Tibial nerve (tissue), 4 donors: Measurements from ENCODE around the gene DNAI2. TPM values are rescaled to one million over a fixed set of nuclear protein-coding genes. Genes with fewer than 3 reads are reported as not detected.

Experiments used
- DNase-seq, 2 donors: peaks; one replicate each; pipeline ENCODE4 v3.0.0-alpha.2; 2019; ENCODE audit warnings: low spot score in 2 of 2
- H3K27ac ChIP-seq, 4 donors: fragments of 200-600 bp; sonication (generic) in 3 of 4; one replicate each; pipeline ENCODE4 v1.5.1; 2017 to 2019; ENCODE audit warnings: mild to moderate bottlenecking in 1 of 4
- H3K27me3 ChIP-seq, 2 donors: fragments of 200-600 bp; sonication (generic) in 1 of 2; one replicate each; pipeline versions ENCODE4 v1.5.1 to v1.6.0; 2017 to 2019
- H3K36me3 ChIP-seq, 3 donors: fragments of 200-600 bp; sonication (generic); one replicate each; pipeline ENCODE4 v1.5.1; 2018 to 2019
- H3K4me1 ChIP-seq, 4 donors: fragments of 200-600 bp; sonication (generic) in 3 of 4; one replicate each; pipeline ENCODE4 v1.5.1; 2017 to 2019
- H3K4me3 ChIP-seq, 4 donors: fragments of 200-600 bp; sonication (generic) in 3 of 4; one replicate each; pipeline ENCODE4 v1.5.1; 2017 to 2019; ENCODE audit warnings: mild to moderate bottlenecking in 1 of 4, moderate library complexity in 1 of 4
- H3K9me3 ChIP-seq, 4 donors: fragments of 200-600 bp; sonication (generic) in 3 of 4; one replicate each; pipeline ENCODE4 v1.5.1; 2017 to 2019
- CTCF ChIP-seq, 5 experiments: fragments of 200-600 bp in 3 of 5; fragments of 450-650 bp in 2 of 5; sonication (generic) in 3 of 5; IDR thresholded peaks; one replicate each; pipeline ENCODE4 v1.5.1; 2016 to 2019; ENCODE audit warnings: antibody characterized with exemption in 5 of 5, mild to moderate bottlenecking in 3 of 5, moderate library complexity in 2 of 5
- EP300 ChIP-seq, 2 donors: sonication (generic); formaldehyde crosslinking; IDR thresholded peaks; one replicate each; pipeline ENCODE4 v1.6.1; 2017; ENCODE audit warnings: antibody characterized with exemption in 2 of 2, mild to moderate bottlenecking in 1 of 2
- POLR2A ChIP-seq, 2 donors: fragments of 450-650 bp; IDR thresholded peaks; one replicate each; pipeline ENCODE4 v1.6.1; 2017; ENCODE audit warnings: antibody characterized with exemption in 2 of 2, mild to moderate bottlenecking in 2 of 2, moderate library complexity in 2 of 2
- WGBS, 2 donors: methylation state at CpG; one replicate each; pipeline ENCODE4 v1.1.5; 2018; 5-methylcytosine and 5-hydroxymethylcytosine counted together
- total RNA-seq, 4 donors: library from RNA; depleted of rRNA; stranded (reverse); fragments of >200 nt; gene quantifications; one replicate each; pipeline ENCODE4 v1.1.0, GENCODE V29; 2016

The DNAI2 gene
- under 1 TPM in 1 of 4 donors, not detected in 3; 0.60 TPM for total RNA-seq

GRCh38 chr17:74274060-74274708 lies at the start of gene DNAI2:
Gene DNAI2 (plus strand): TSS chr17:74274234. CDS start chr17:74281818, 7,584 bp downstream.
- H3K9me3 ChIP-seq, result no peaks in the 10 kb centered on the region
- no peak for DNase-seq
- peak within 1 kb of the TSS in 1 of 4 donors; percentile 82 for H3K27ac ChIP-seq
- no peaks in the 10 kb centered on the region for H3K27me3 ChIP-seq
- 14 to 33% methylated on average over 32 to 33 of the region's 33 CpGs for WGBS, 2 donors
- H3K4me1 ChIP-seq, result peaks cover 0 to 67% (median 40%) of the 10 kb centered on the region in 4 donors
- H3K4me3 ChIP-seq, result no peak within 1 kb of the TSS
- TF ChIP-seq EP300 (IDR thresholded peaks at IDR 0.05) (no peak), CTCF (IDR thresholded peaks at IDR 0.05) (no peak), POLR2A (IDR thresholded peaks at IDR 0.05) (no peak)
- H3K36me3 ChIP-seq, result no peaks in the 10 kb centered on the region

- no peak for TF ChIP-seq EP300 (IDR thresholded peaks at IDR 0.05)
- TF ChIP-seq CTCF (IDR thresholded peaks at IDR 0.05), result no peak
- TF ChIP-seq POLR2A (IDR thresholded peaks at IDR 0.05), result no peak
- H3K4me3 ChIP-seq, result no peak overlapping the region
- H3K36me3 ChIP-seq, result peaks cover 0 to 60% (median 0%) of the 10 kb centered on the region in 3 donors
- peaks cover 0 to 16% (median 0%) of the 10 kb centered on the region in 4 donors for H3K4me1 ChIP-seq
- no peaks in the 10 kb centered on the region for H3K9me3 ChIP-seq
- no peak overlapping the region for H3K27ac ChIP-seq
- no peak for DNase-seq
- no peaks in the 10 kb centered on the region for H3K27me3 ChIP-seq
- 88 to 93% methylated on average over 19 to 20 of the region's 20 CpGs for WGBS, 2 donors
Measured at GRCh38 chr17:74224959-74225725, 48.9 kb upstream of the DNAI2 start.

GRCh38 chr17:74226252-74226651 lies 47.8 kb upstream of the DNAI2 start:
- H3K4me3 ChIP-seq, result no peak overlapping the region
- TF ChIP-seq EP300 (IDR thresholded peaks at IDR 0.05) (no peak), CTCF (IDR thresholded peaks at IDR 0.05) (no peak), POLR2A (IDR thresholded peaks at IDR 0.05) (no peak)
- 54 to 65% methylated on average over 6 of the region's 6 CpGs for WGBS, 2 donors
- H3K4me1 ChIP-seq, result peaks cover 0 to 16% (median 0%) of the 10 kb centered on the region in 4 donors
- no peak overlapping the region for H3K27ac ChIP-seq
- H3K36me3 ChIP-seq, result peaks cover 0 to 65% (median 0%) of the 10 kb centered on the region in 3 donors
- no peak for DNase-seq
- H3K9me3 ChIP-seq, result no peaks in the 10 kb centered on the region
- H3K27me3 ChIP-seq, result no peaks in the 10 kb centered on the region

- Histone ChIP-seq H3K4me1 (peaks cover 0 to 16% (median 2%) of the 10 kb centered on the region in 4 donors), H3K4me3 (no peak overlapping the region), H3K27ac (peak overlapping the region in 1 of 4 donors; percentile 44), H3K9me3 (no peaks in the 10 kb centered on the region), H3K27me3 (no peaks in the 10 kb centered on the region), H3K36me3 (peaks cover 0 to 63% (median 0%) of the 10 kb centered on the region in 3 donors)
- WGBS, 2 donors, result 57 to 61% methylated on average over 10 of the region's 10 CpGs
- DNase-seq, result no peak
- TF ChIP-seq EP300 (IDR thresholded peaks at IDR 0.05), result no peak
- no peak for TF ChIP-seq CTCF (IDR thresholded peaks at IDR 0.05)
- TF ChIP-seq POLR2A (IDR thresholded peaks at IDR 0.05), result no peak
Measured at GRCh38 chr17:74227271-74228080, 46.6 kb upstream of the DNAI2 start.
